T-helper 1 cell treated with Interleukin-12 subunit alpha and Interleukin-12 subunit beta and Interleukin-4 antibody, amounts not matched to agents 30 ng/mL and 1 ng/mL, for 36 hours (primary cell): ENCODE results near the gene KAT6B. TPM values are rescaled to one million over a fixed set of nuclear protein-coding genes. Genes with fewer than 3 reads are reported as not detected.

Source experiments
- intact Hi-C: fragments of 100-400 bp; cut with micrococcal nuclease; formaldehyde crosslinking; loops from one replicate; pipeline ENCODE4 v1.15.1; 2024
- total RNA-seq: library from RNA; stranded (reverse); gene quantifications from 2 replicates; pipeline ENCODE4 v1.2.3, GENCODE V29; 2022

The KAT6B gene
- total RNA-seq, 1 donor from 2014 or later = 29.5 TPM

- intact Hi-C loops = no loop called here
These were observed 182.6 kb downstream of the KAT6B start for GRCh38 chr10:75008952-75009351.

- intact Hi-C loops = no loop called here
These were observed 183.0 kb downstream of the KAT6B start for GRCh38 chr10:75009426-75009825.

GRCh38 chr10:75010373-75010772 is 184.0 kb downstream of the KAT6B start:
- intact Hi-C loops = no loop called here

GRCh38 chr10:75011221-75011620 is 184.8 kb downstream of the KAT6B start:
- intact Hi-C loops = no loop called here

- intact Hi-C loops = no loop called here
These were observed 186.1 kb downstream of the KAT6B start for GRCh38 chr10:75012471-75012870.

- intact Hi-C loops = no loop called here
These were observed 186.6 kb downstream of the KAT6B start for GRCh38 chr10:75013007-75013406.

- intact Hi-C loops = no loop called here
These were observed 187.1 kb downstream of the KAT6B start for GRCh38 chr10:75013522-75013921.

GRCh38 chr10:75014516-75015230 is 188.3 kb downstream of the KAT6B start:
- intact Hi-C loops = loop anchor here (1.0 to 5.0 kb wide), 2 partner anchors 36 to 112 kb away; no protein-coding TSS in a partner anchor

- intact Hi-C loops = loop anchor here (5.0 kb wide), 1 partner anchor 113 kb away; no protein-coding TSS in a partner anchor
These were observed 189.0 kb downstream of the KAT6B start for GRCh38 chr10:75015442-75015841.

- intact Hi-C loops = loop anchor here (5.0 kb wide), 1 partner anchor 114 kb away; no protein-coding TSS in a partner anchor
These were observed 189.9 kb downstream of the KAT6B start for GRCh38 chr10:75016325-75016724.

- intact Hi-C loops = loop anchor here (5.0 kb wide), 1 partner anchor 116 kb away; no protein-coding TSS in a partner anchor
These were observed 191.9 kb downstream of the KAT6B start for GRCh38 chr10:75018251-75018650.

GRCh38 chr10:75018686-75019307 is 192.4 kb downstream of the KAT6B start:
- intact Hi-C loops = loop anchor here (1.0 to 5.0 kb wide), 3 partner anchors 40 to 752 kb away; no protein-coding TSS in a partner anchor

GRCh38 chr10:75019370-75019769 is 193.0 kb downstream of the KAT6B start:
- intact Hi-C loops = loop anchor here (1.0 to 5.0 kb wide), 3 partner anchors 41 to 753 kb away; no protein-coding TSS in a partner anchor

GRCh38 chr10:75020168-75020567 is 193.8 kb downstream of the KAT6B start:
- intact Hi-C loops = no loop called here

- intact Hi-C loops = loop anchor here (1.0 to 2.0 kb wide), 6 partner anchors 79 to 777 kb away; partner anchors contain the start of gene KAT6B
These were observed 195.2 kb downstream of the KAT6B start for GRCh38 chr10:75021379-75022249.

GRCh38 chr10:75023074-75023473 is 196.7 kb downstream of the KAT6B start:
- intact Hi-C loops = loop anchor here (2.0 kb wide), 1 partner anchor 438 kb away; no protein-coding TSS in a partner anchor

GRCh38 chr10:75024971-75025523 is 198.6 kb downstream of the KAT6B start:
- intact Hi-C loops = no loop called here

- intact Hi-C loops = no loop called here
These were observed 201.6 kb downstream of the KAT6B start for GRCh38 chr10:75028049-75028448.

- intact Hi-C loops = no loop called here
These were observed 202.3 kb downstream of the KAT6B start for GRCh38 chr10:75028748-75029147.

GRCh38 chr10:75029420-75029819 is 203.0 kb downstream of the KAT6B start:
- intact Hi-C loops = no loop called here

- intact Hi-C loops = no loop called here
These were observed 203.5 kb downstream of the KAT6B start for GRCh38 chr10:75029857-75030256.
